CD4-positive, alpha-beta T cell treated with Interleukin-17A for 4 hours (primary cell): Measurements from ENCODE around the gene C1orf198.
"Not testable (repeated sequence)": the region's sequence is repeated elsewhere in the genome, so short reads cannot be mapped to it uniquely, and the experiment has no call there.

Source experiments
- DNase-seq: peaks from one replicate; pipeline ENCODE4 v3.0.0-alpha.2; 2020; ENCODE audit warnings: mixed read lengths

Gene C1orf198

GRCh38 chr1:230858918-230859729, 9.2 kb downstream of the C1orf198 start:
- no peak for DNase-seq

DNA sequence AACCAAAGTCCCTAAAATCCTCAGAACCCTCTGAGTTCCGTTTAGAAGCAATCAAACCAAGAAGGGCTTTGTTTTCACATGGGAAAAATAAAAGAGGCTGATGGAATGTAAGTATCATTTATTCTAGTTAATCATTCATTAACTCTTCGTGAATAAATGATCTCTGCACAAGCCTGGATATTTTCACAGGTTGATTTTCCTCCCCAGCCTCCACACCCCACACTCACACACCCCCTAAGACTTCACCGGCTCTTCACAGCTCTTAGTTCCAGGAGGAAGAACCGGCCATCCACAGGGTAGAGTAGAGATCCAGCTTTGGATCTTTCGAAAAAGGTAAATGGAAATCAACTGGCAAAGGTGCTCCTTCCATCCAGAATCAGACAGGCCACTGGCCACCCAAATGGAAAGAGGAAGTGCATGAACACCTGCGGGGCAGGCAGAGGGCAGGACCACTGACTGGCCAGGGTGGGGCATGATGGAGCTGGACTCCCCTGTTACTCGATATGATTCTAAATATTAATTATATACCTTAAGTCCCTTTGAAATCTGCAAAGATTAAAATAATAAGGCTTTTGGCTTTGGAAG, 10.0 kb downstream of the C1orf198 start:
- no peak for DNase-seq

GRCh38 chr1:230857822-230858221, 10.5 kb downstream of the C1orf198 start:
- DNase-seq = no peak

- DNase-seq = no peak
Measured at GRCh38 chr1:230857077-230857476, 11.2 kb downstream of the C1orf198 start.

DNA sequence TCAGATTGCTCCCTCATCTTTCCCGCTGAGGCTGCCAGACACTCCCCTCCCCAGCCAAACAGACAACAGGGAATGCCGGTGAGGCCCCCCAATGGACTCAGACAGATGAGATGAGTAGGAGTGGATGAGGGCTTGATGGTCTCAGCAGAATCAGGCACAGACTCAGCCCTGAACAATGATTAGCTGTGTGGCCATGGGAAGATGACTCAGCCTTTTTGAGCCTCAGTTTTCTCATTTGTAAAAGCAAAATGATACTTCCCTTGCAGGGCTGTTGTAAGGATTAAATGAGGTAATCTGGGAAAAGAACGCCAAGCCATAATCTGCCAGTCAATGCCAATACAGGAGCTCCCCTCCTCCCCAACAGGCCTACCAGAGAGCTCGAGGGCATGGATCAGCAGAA, 12.4 kb downstream of the C1orf198 start:
- no peak for DNase-seq

DNA sequence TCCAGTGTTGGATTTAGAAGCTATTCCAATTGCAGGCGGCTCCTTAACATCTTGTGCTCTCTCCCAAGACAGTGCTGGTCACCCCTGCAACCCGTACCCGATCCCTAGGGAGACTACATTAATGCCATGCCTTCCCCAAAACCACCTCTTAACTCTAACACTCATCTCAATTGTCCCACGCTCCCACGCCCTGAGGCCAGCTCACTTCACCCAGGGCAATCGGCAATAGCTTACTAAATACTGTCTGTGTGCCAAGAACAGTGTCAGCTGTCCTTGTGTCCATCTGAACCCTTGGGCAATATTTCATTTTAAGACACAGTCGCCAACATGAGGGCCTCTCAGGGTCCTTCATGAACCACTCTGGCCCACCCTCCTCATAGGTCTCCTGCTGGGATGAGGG, 13.9 kb downstream of the C1orf198 start:
- DNase-seq = no peak

DNA sequence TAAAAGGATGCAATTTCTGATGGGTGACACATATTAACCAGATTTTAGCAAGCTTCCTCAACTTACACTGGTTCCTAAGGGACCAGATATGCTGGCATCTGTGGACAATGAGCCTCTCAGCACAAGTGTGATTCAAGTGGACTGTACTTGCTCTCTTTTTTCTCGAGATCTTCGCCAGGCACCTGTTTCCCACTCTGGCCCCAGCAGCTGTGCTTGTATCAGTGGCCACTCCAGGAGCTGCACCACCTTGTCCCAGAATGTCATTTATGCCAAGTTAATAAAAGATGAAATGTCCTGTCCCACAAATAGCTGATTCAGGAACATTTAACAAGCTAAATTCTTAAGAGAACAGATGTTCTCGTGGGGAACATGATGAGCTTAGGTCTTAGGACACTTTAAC, 14.6 kb downstream of the C1orf198 start:
- no peak for DNase-seq

GRCh38 chr1:230852959-230853358, 15.4 kb downstream of the C1orf198 start:
- DNase-seq = no peak

- DNase-seq = no peak
Measured at GRCh38 chr1:230851291-230851691, 17.0 kb downstream of the C1orf198 start.

DNA sequence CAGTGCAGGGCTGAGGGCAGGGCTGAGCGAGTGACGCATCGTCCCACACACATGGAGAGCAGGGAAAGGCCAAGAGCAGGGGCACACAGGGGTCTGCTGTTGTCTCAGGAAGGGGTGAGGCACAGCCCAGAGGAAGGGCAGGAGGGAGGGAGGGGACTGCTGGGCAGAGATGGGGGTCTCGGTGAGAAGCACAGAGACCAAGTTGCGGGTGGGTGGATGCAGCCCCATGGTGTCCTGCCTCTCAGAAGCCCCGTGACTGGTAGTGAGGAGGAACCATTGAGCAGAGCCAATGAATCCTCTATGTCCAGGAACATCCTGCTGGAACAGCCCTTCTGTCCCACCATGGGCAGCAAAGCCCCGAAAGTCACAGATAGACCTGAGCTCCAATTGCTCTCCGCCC, 17.8 kb downstream of the C1orf198 start:
- DNase-seq = no peak

GRCh38 chr1:230849451-230850224, 18.7 kb downstream of the C1orf198 start:
- DNase-seq = no peak

DNA sequence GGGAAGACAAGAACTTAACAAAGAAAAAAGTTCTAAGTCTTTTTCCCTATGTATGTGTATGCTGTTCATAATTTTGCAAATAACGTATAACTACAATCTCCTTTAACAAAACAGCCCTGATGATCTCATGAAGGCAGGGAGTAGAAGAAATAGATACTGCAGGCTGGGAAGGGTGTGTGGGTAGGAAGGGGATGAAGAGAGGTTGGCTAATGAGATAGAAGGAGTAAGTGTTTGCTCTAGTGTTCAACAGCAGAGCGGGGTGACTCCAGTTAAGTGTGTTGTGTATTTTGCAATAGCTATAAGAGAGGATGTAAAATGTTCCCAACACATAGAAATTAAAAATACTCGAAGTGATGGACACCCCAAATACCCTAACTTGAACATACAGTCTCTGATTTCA, 20.1 kb downstream of the C1orf198 start:
- no peak for DNase-seq

DNA sequence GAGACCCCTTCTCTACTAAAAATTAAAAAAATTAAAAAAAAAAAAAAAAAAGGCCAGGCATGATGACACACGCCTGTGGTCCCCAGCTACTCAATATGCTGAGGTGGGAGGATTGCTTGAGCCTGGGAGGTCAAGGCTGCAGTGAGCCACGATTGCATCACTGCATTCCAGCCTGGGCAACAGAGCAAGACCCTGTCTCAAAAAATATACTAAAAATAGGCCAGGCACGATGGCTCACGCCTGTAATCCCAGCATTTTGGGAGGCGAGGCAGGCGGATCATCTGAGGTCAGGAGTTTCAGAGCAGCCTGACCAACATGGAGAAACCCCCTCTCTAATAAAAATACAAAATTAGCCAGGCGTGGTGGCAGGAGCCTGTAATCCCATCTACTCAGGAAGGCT, 23.1 kb downstream of the C1orf198 start:
- not testable (repeated sequence) for DNase-seq

GRCh38 chr1:230844561-230844960, 23.8 kb downstream of the C1orf198 start:
- DNase-seq = no peak

DNA sequence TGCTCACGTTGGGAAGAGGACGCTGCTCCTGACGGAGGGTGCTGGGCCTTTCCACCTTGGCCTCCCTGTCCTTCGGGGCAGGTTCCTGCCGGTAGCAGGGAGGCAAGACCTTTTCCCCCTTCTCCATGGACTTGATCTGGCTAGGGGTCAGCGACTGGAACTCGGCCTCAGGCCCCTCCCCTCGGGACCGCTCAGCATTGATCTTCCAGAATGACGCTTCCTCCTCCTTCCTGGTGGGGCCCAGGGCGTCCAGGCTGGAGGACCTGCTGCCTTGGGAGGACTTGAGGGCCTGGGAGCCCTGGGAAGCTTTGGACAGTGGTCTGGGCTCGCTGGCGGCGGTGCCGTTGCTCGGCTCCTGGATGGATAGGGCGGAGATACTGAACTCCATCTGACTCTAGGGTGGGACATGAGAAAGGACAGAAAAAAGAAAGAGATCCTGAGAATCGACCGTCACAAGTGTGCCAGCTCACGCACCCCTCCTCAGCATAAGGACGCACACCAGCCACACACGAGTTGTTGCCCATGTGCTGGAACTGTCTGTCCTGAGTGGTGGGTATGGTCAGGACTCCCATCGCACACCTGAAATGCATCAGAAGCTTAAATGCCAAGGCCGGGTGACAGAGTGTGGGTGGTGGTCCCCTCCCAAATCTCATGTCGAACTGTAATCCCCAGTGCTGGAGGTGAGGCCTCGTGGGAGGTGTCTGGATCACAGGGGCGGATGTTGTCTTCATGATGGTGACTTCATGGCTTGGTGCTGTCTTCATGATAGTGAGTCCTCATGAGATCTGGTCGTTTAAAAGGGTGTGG, 24.6 kb downstream of the C1orf198 start:
- no peak for DNase-seq

DNA sequence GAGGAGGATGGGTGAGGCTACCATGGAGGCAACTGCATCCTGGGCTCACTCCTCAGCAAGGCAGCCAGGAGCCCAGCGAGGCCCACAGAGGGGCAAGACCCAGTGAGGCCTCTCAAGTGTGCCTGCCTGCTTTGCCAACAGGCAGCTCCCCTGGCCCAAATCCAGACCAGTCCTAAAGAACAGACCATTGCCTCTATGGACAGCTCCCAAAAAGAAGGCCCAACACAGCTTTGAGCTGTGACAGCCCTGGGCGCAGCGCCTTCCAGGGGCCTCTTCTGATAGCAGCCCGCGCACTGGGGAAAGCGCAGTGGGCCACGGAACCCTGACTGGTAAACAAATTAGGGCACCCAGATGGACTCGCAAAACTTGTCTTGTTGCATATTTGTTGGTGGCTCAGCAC, 25.5 kb downstream of the C1orf198 start:
- no peak for DNase-seq

DNA sequence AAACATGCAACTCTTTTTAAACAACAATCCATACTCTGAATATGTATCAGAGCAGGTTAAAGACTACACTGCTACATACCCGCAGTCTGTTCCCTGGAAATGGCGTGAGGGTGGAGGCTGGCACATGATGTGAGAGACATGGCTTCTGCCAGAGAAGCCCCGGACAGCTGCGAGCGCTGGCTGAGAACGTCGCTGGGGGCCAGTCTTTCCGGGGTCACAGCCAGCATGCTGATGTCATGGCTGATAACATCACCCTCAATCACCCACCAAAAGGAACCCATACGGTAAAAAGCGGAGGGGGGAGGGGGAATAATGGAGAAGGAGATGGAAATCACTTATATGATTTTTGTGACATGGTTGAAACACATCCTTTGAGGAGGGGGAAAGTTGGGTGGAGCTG, 29.1 kb downstream of the C1orf198 start:
- no peak for DNase-seq

- no peak for DNase-seq
Measured at GRCh38 chr1:230836793-230837192, 31.5 kb downstream of the C1orf198 start.

DNA sequence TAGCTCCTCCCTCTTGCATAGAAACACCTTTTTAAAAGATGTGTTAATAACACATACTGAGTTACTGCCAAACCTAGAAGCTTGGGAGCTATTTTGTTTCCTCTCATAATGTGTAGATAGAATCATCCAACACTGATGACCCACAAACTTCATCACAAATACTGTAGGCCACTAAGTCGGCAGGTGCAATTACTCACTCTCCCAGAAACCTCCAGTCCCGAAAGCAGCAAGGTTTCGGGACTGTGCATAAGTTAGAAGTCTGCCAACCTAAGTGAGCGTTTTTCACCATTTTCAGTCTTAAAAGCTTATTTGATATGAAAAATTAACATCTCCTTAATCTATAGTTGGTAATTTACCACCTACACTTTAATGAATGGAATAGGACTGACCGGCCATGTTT, 32.0 kb downstream of the C1orf198 start:
- DNase-seq = no peak

GRCh38 chr1:230834292-230834691, 34.0 kb downstream of the C1orf198 start:
- no peak for DNase-seq

DNA sequence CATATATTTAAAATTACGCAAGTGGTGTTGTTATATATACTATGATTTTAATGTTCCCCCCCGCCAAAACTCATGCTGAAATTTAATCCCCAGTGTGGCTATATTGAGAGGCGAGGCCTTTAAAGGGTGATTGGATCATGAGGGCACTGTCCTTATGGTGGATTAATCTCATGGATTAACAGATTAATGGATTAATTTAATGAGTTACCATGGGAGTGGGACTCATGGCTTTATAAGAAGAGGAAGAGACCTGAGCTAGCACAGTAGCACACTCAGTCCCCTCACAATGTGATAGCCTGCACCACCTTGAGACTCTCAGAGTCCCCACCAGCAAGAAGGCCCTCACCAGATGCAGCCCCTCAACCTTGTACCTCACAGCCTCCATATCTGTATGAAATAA, 34.8 kb downstream of the C1orf198 start:
- no peak for DNase-seq

DNA sequence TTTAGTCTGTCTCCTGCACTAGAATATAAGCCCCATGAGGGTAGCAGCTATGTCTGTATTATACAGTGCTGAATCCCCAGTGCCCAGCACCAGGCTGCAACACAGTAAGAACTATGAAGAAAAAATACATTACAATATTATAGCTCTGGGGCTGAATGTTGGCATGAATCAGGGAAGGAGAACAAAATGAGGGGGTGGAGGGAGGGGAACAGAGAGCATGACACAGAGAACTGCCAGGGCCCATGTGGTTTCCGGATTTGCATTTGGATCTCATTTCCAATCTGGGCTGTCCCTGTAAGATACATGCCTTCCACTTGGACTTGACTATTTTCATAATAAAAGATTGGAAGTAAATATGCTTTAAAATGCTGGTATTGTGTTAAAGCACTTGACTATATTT, 35.8 kb downstream of the C1orf198 start:
- no peak for DNase-seq

GRCh38 chr1:230831771-230832170, 36.5 kb downstream of the C1orf198 start:
- no peak for DNase-seq
